HepG2 (cell line): ENCODE data around the gene PRDM12. TPM values are rescaled to one million over a fixed set of nuclear protein-coding genes. Genes with fewer than 3 reads are reported as not detected.

Experiments
- ARHGAP35 ChIP-seq: sonication (generic); formaldehyde crosslinking; IDR thresholded peaks from 2 replicates; pipeline ENCODE4 v1.9.0; 2022; ENCODE audit warnings: mild to moderate bottlenecking, inconsistent platforms, moderate library complexity, missing genetic modification reagents, borderline replicate concordance
- ATF1 ChIP-seq: IDR thresholded peaks from 2 replicates; pipeline ENCODE4 v1.6.1; 2016; ENCODE audit warnings: mild to moderate bottlenecking, control low read depth
- DMAP1 ChIP-seq: IDR thresholded peaks from 2 replicates; pipeline ENCODE4 v1.6.1; 2016
- DZIP1 ChIP-seq: sonication (generic); formaldehyde crosslinking; IDR thresholded peaks from 2 replicates; pipeline ENCODE4 v1.5.0; 2020; ENCODE audit warnings: mild to moderate bottlenecking, missing genetic modification reagents
- HMGA1 ChIP-seq: sonication (generic); formaldehyde crosslinking; conservative IDR thresholded peaks from 2 replicates; pipeline ENCODE4 v1.4.0; 2020; ENCODE audit warnings: missing genetic modification reagents
- IRX3 ChIP-seq: sonication (generic); formaldehyde crosslinking; IDR thresholded peaks from 2 replicates; pipeline ENCODE4 v1.8.1; 2023; ENCODE audit warnings: mild to moderate bottlenecking, low read depth, missing genetic modification reagents, borderline replicate concordance
- LCORL ChIP-seq, 2 experiments: fragments of 450-650 bp in 1 of 2; sonication (generic) in 1 of 2; formaldehyde crosslinking in 1 of 2; IDR thresholded peaks; 2 replicates each; pipeline versions ENCODE4 v1.5.0 to v1.6.1; 2017 to 2020; ENCODE audit warnings: antibody characterized with exemption in 1 of 2, missing genetic modification reagents in 1 of 2
- MLXIP ChIP-seq: sonication (generic); formaldehyde crosslinking; IDR thresholded peaks from 2 replicates; pipeline ENCODE4 v1.9.0; 2021; ENCODE audit warnings: missing genetic modification reagents, borderline replicate concordance
- POLR2AphosphoS2 ChIP-seq: IDR thresholded peaks from 2 replicates; pipeline ENCODE4 v1.6.1; 2011; ENCODE audit warnings: low read depth, low read length, improper control_type of control experiment
- SETDB1 ChIP-seq: sonication (generic); formaldehyde crosslinking; IDR thresholded peaks from 2 replicates; pipeline ENCODE4 v1.5.1; 2020; ENCODE audit warnings: missing genetic modification reagents, mild to moderate bottlenecking, borderline replicate concordance
- THAP11 ChIP-seq: IDR thresholded peaks from 2 replicates; pipeline ENCODE4 v1.6.1; 2016; ENCODE audit warnings: missing biosample characterization, missing genetic modification reagents
- TIGD3 ChIP-seq: sonication (generic); formaldehyde crosslinking; IDR thresholded peaks from 2 replicates; pipeline ENCODE4 v1.5.1; 2020; ENCODE audit warnings: mild to moderate bottlenecking, missing genetic modification reagents, borderline replicate concordance
- ZNF280B ChIP-seq: sonication (generic); formaldehyde crosslinking; IDR thresholded peaks from 2 replicates; pipeline ENCODE4 v1.5.0; 2020; ENCODE audit warnings: missing genetic modification reagents, mild to moderate bottlenecking, borderline replicate concordance
- ZNF317 ChIP-seq: sonication (generic); formaldehyde crosslinking; IDR thresholded peaks from 2 replicates; pipeline ENCODE4 v1.5.0; 2020; ENCODE audit warnings: mild to moderate bottlenecking, missing genetic modification reagents
- ZNF710 ChIP-seq: sonication (generic); formaldehyde crosslinking; IDR thresholded peaks from 2 replicates; pipeline ENCODE4 v1.5.0; 2020; ENCODE audit warnings: mild to moderate bottlenecking, missing genetic modification reagents, borderline replicate concordance
- ZSCAN22 ChIP-seq: sonication (generic); formaldehyde crosslinking; IDR thresholded peaks from 2 replicates; pipeline ENCODE4 v1.4.0; 2020; ENCODE audit warnings: mild to moderate bottlenecking, missing genetic modification reagents
- polyA plus RNA-seq, 8 experiments: library from polyadenylated mRNA; depleted of rRNA in 3 of 8; stranded (reverse) in 7 of 8; unstranded in 1 of 8; fragments of >200 nt; fragmentation: Illumina TruSeq in 4 of 8; extraction: Trizol in 4 of 8; gene quantifications; 2 replicates each; pipeline versions ENCODE4 v1.2.1 to v1.2.3, GENCODE V29; 2011 to 2016; ENCODE audit warnings: low read depth in 4 of 8, missing spikeins in 1 of 8, mixed read lengths in 1 of 8; ENCODE audit not compliant: insufficient read depth in 1 of 8
- total RNA-seq, 5 experiments: library from RNA; depleted of rRNA; stranded (reverse); fragments of >200 nt; fragmentation: Illumina TruSeq; extraction: Trizol; gene quantifications; 2 replicates each; pipeline ENCODE4 v1.2.3, GENCODE V29; 2016; ENCODE audit warnings: low read depth in 1 of 5

PRDM12 gene
- total and polyA plus RNA-seq, 2 of the 13 experiments (the other 11 are each of a cell fraction or from before 2014, with no cell fraction given), result 0.04 to 0.07 TPM

- TF ChIP-seq ZNF710 (CRISPR knock-in tag) (peak; percentile 54; the same call in 1 of the 2 replicates), IRX3 (CRISPR knock-in tag) (peak; percentile 91), THAP11 (CRISPR knock-in tag) (peak; percentile 49; the same call in 1 of the 2 replicates), SETDB1 (CRISPR knock-in tag) (no peak), ARHGAP35 (CRISPR knock-in tag) (0 out of 2 replicates have a peak, but pooled peaks have one; percentile 68), MLXIP (CRISPR knock-in tag) (no peak), LCORL (IDR thresholded peaks at IDR 0.05) (no peak), LCORL (CRISPR knock-in tag; IDR thresholded peaks at IDR 0.05) (peak; percentile 62; the same call in 1 of the 2 replicates), ATF1 (no peak), ZSCAN22 (CRISPR knock-in tag) (no peak), ZNF317 (CRISPR knock-in tag) (0 out of 2 replicates have a peak, but pooled peaks have one; percentile 18), TIGD3 (CRISPR knock-in tag) (no peak), DZIP1 (peak; percentile 84; the same call in 1 of the 2 replicates), HMGA1 (CRISPR knock-in tag) (no peak), POLR2AphosphoS2 (no peak), DMAP1 (CRISPR knock-in tag) (peak; percentile 50; the same call in 1 of the 2 replicates), ZNF280B (CRISPR knock-in tag) (peak; percentile 90)
Observed at GRCh38 chr9:130680836-130681768, 16.7 kb downstream of the PRDM12 start (continued).
